Measurements from ENCODE around the gene REXO4. TPM values are rescaled to one million over a fixed set of nuclear protein-coding genes. Genes with fewer than 3 reads are reported as not detected.

REXO4 gene
- total and polyA plus RNA-seq, 2 of the 13 experiments (the other 11 are each of a cell fraction or from before 2014, with no cell fraction given) = 18.5 to 30.4 TPM

- Histone ChIP-seq H3K27ac (ENCODE audit: extremely low read length, insufficient read depth, low read length) (peak overlapping the region; percentile 50), H3K36me3 (replicated peaks in 1 of 2; ENCODE audit: control insufficient read depth in 1 of 2, insufficient read depth in 2 of 2, low read length in 2 of 2) (peaks cover 15 to 57% of the 10 kb centered on the region in 2 experiments; a peak in 4 of 5 replicates), H3K4me1 (ENCODE audit: insufficient read depth, low read length) (peaks cover 60% of the 10 kb centered on the region), H3K9ac (ENCODE audit: insufficient read depth, low read depth, low read length) (no peak overlapping the region), H3K4me2 (ENCODE audit: low read depth, low read length) (no peak overlapping the region), H3K79me2 (ENCODE audit: insufficient read depth, low read length) (peaks cover 15% of the 10 kb centered on the region), H2AFZ (ENCODE audit: low read length) (no peak overlapping the region), H3K9me3 (ENCODE audit: low read length) (no peaks in the 10 kb centered on the region), H4K20me1 (ENCODE audit: insufficient read depth, low read length) (peaks cover 34% of the 10 kb centered on the region; the same call in 1 of the 2 replicates), H3K4me3 (replicated peaks in 1 of 3; ENCODE audit: insufficient read depth in 1 of 3, low read depth in 2 of 3, low read length in 3 of 3) (no peak overlapping the region), H3K27me3 (ENCODE audit: control insufficient read depth in 1 of 2, insufficient read depth in 2 of 2, low read length in 2 of 2) (no peaks in the 10 kb centered on the region; a peak in 1 of 5 replicates)
- CTCF ChIA-PET (ENCODE audit: low intra/inter-chr PET ratio, low total read pairs) = interaction anchor here (1.1 to 1.9 kb wide), 4 partner anchors 44 to 126 kb away, joined by 3 to 6 read pairs (median 4); partner anchors contain the start of gene ADAMTS13
- FAIRE-seq (no peak), DNase-seq (ENCODE audit: low spot score) (peak; percentile 49), ATAC-seq (peak; percentile 40)
- BruUV-seq (replicated peaks) = no TSS peak
- WGBS (ENCODE audit: low lambda C conversion rate) = 95% methylated on average over 11 of the region's 20 CpGs
- intact Hi-C loops (cut with micrococcal nuclease; ENCODE audit: unreplicated experiment) = loop anchor here (1.0 to 5.0 kb wide), 3 partner anchors 38 to 128 kb away; no protein-coding TSS in a partner anchor
- in situ Hi-C loops (cut with HindIII; ENCODE audit: extremely low pct_ligation_motif_present, low pct_unique_long_range_greater_than_20kb) = loop anchor here (5.0 kb wide), 2 partner anchors 48 to 128 kb away; no protein-coding TSS in a partner anchor
- POLR2A ChIA-PET = interaction anchor here (0.9 to 2.2 kb wide), 5 partner anchors 11 to 13 kb away, joined by 3 to 6 read pairs (median 4); partner anchors contain the start of genes MED22 and RPL7A
- TF ChIP-seq DPF2 (CRISPR knock-in tag; IDR thresholded peaks at IDR 0.05; ENCODE audit: borderline replicate concordance, low read depth) (no peak), POLR2AphosphoS5 (IDR thresholded peaks at IDR 0.05; ENCODE audit: low read depth, low read length) (no peak), HNRNPL (IDR thresholded peaks at IDR 0.05; ENCODE audit: low read depth, low read length) (0 out of 2 replicates have a peak, but pooled peaks have one; percentile 58), AKAP8 (CRISPR knock-in tag; IDR thresholded peaks at IDR 0.05) (peak; percentile 73; the same call in 1 of the 2 replicates), NFKBIZ (CRISPR knock-in tag; IDR thresholded peaks at IDR 0.05) (no peak), ATF5 (CRISPR knock-in tag; IDR thresholded peaks at IDR 0.05; ENCODE audit: low read depth) (no peak), ZNF883 (CRISPR knock-in tag; IDR thresholded peaks at IDR 0.05; ENCODE audit: not compliant biosample characterization) (peak; percentile 23), PHF20 (CRISPR knock-in tag; IDR thresholded peaks at IDR 0.05) (no peak), KDM2A (CRISPR knock-in tag; IDR thresholded peaks at IDR 0.05; ENCODE audit: borderline replicate concordance, low read depth) (peak; percentile 57; the same call in 1 of the 2 replicates), RAD21 (CRISPR knock-in tag; IDR thresholded peaks at IDR 0.05) (peak; percentile 79), MIER3 (CRISPR knock-in tag; IDR thresholded peaks at IDR 0.05; ENCODE audit: borderline replicate concordance) (0 out of 2 replicates have a peak, but pooled peaks have one; percentile 20), ZNF33B (CRISPR knock-in tag; IDR thresholded peaks at IDR 0.05) (no peak), ZNF138 (CRISPR knock-in tag; IDR thresholded peaks at IDR 0.05; ENCODE audit: low read depth) (peak; percentile 65; the same call in 1 of the 2 replicates), MBNL3 (CRISPR knock-in tag; conservative IDR thresholded peaks at IDR 0.05) (no peak), GATAD1 (CRISPR knock-in tag; IDR thresholded peaks at IDR 0.05) (no peak), ZNF850 (CRISPR knock-in tag; conservative IDR thresholded peaks at IDR 0.05) (no peak), ZFP91 (CRISPR knock-in tag; IDR thresholded peaks at IDR 0.05; ENCODE audit: borderline replicate concordance) (peak; percentile 68; the same call in 1 of the 2 replicates), MEIS1 (CRISPR knock-in tag; IDR thresholded peaks at IDR 0.05; ENCODE audit: borderline replicate concordance) (0 out of 2 replicates have a peak, but pooled peaks have one; percentile 16), SAP130 (CRISPR knock-in tag; IDR thresholded peaks at IDR 0.05; ENCODE audit: low read depth) (peak; percentile 44), ZNF180 (CRISPR knock-in tag; IDR thresholded peaks at IDR 0.05; ENCODE audit: borderline replicate concordance, low read depth) (no peak), ZNF746 (CRISPR knock-in tag; IDR thresholded peaks at IDR 0.05) (no peak), PHF8 (CRISPR knock-in tag; IDR thresholded peaks at IDR 0.05) (peak; percentile 7; the same call in 1 of the 2 replicates), TEAD3 (CRISPR knock-in tag; optimal IDR thresholded peaks at IDR 0.05; ENCODE audit: borderline replicate concordance) (peak; percentile 15)
These were observed 58.2 kb downstream of the REXO4 start for GRCh38 chr9:133359399-133360175.
